SK-N-SH treated with all-trans-retinoic acid at 6 μM for 48 hours (cell line): ENCODE measurements around the gene FRAS1.

Experiments
- CSDC2 ChIP-seq: fragments of 250-450 bp; sonication (Bioruptor Pico); IDR thresholded peaks from 2 replicates; pipeline ENCODE4 v1.5.0; 2020; ENCODE audit warnings: mild to moderate bottlenecking, moderate library complexity
- GLIS3 ChIP-seq: fragments of 250-450 bp; sonication (Bioruptor Pico); IDR thresholded peaks from 2 replicates; pipeline ENCODE4 v1.5.0; 2020; ENCODE audit warnings: mild to moderate bottlenecking, moderate library complexity
- OSR1 ChIP-seq: fragments of 250-450 bp; sonication (Bioruptor Pico); IDR thresholded peaks from 2 replicates; pipeline ENCODE4 v1.8.0; 2022; ENCODE audit warnings: moderate library complexity, mild to moderate bottlenecking, inconsistent platforms
- ZFP30 ChIP-seq: fragments of 450-650 bp; formaldehyde crosslinking; IDR thresholded peaks from 2 replicates; pipeline ENCODE4 v1.5.0; 2022; ENCODE audit warnings: mild to moderate bottlenecking, moderate library complexity
- TF ChIP-seq, protein P1 (sequence below): fragments of 250-450 bp; sonication (Bioruptor Pico); IDR thresholded peaks from 2 replicates; pipeline ENCODE4 v1.8.0; 2020; ENCODE audit warnings: mild to moderate bottlenecking, moderate library complexity, borderline replicate concordance
- TF ChIP-seq, protein P2 (sequence below): fragments of 250-450 bp; sonication (Bioruptor Pico); IDR thresholded peaks from 2 replicates; pipeline ENCODE4 v1.5.1; 2020; ENCODE audit warnings: low read depth, mild to moderate bottlenecking, moderate library complexity

- TF ChIP-seq, protein P1, sequence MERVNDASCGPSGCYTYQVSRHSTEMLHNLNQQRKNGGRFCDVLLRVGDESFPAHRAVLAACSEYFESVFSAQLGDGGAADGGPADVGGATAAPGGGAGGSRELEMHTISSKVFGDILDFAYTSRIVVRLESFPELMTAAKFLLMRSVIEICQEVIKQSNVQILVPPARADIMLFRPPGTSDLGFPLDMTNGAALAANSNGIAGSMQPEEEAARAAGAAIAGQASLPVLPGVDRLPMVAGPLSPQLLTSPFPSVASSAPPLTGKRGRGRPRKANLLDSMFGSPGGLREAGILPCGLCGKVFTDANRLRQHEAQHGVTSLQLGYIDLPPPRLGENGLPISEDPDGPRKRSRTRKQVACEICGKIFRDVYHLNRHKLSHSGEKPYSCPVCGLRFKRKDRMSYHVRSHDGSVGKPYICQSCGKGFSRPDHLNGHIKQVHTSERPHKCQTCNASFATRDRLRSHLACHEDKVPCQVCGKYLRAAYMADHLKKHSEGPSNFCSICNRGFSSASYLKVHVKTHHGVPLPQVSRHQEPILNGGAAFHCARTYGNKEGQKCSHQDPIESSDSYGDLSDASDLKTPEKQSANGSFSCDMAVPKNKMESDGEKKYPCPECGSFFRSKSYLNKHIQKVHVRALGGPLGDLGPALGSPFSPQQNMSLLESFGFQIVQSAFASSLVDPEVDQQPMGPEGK (CRISPR knock-in tag): no peak
- TF ChIP-seq CSDC2 (CRISPR knock-in tag) (no peak), OSR1 (CRISPR knock-in tag) (no peak), ZFP30 (no peak), GLIS3 (CRISPR knock-in tag) (no peak)
- TF ChIP-seq, protein P2, sequence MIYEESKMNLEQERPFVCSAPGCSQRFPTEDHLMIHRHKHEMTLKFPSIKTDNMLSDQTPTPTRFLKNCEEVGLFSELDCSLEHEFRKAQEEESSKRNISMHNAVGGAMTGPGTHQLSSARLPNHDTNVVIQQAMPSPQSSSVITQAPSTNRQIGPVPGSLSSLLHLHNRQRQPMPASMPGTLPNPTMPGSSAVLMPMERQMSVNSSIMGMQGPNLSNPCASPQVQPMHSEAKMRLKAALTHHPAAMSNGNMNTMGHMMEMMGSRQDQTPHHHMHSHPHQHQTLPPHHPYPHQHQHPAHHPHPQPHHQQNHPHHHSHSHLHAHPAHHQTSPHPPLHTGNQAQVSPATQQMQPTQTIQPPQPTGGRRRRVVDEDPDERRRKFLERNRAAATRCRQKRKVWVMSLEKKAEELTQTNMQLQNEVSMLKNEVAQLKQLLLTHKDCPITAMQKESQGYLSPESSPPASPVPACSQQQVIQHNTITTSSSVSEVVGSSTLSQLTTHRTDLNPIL (CRISPR knock-in tag): no peak
Measured at GRCh38 chr4:78518561-78518960, 461.4 kb downstream of the FRAS1 start.
